Endodermal cell (in vitro differentiated cells): ENCODE results near the gene AURKA. TPM values are rescaled to one million over a fixed set of nuclear protein-coding genes. Genes with fewer than 3 reads are reported as not detected.

Experiments
- DNase-seq: peaks from one replicate; pipeline ENCODE4 v3.0.0-alpha.2; 2017
- H3K27ac ChIP-seq: 2 replicates; pipeline ENCODE4 v1.5.1; 2013; ENCODE audit warnings: mild to moderate bottlenecking, low read depth, low read length, moderate library complexity
- H3K27me3 ChIP-seq: 2 replicates; pipeline ENCODE4 v1.6.1; 2013; ENCODE audit warnings: mild to moderate bottlenecking, low read length, moderate library complexity; ENCODE audit not compliant: insufficient read depth, control insufficient read depth, poor library complexity, severe bottlenecking
- H3K36me3 ChIP-seq: 2 replicates; pipeline ENCODE4 v1.7.0; 2013; ENCODE audit warnings: mild to moderate bottlenecking, low read length, moderate library complexity; ENCODE audit not compliant: control insufficient read depth, insufficient read depth
- H3K4me1 ChIP-seq: one replicate; pipeline ENCODE4 v1.7.0; 2013; ENCODE audit warnings: low read length; ENCODE audit not compliant: control insufficient read depth, insufficient read depth
- H3K4me3 ChIP-seq: 2 replicates; pipeline ENCODE4 v1.5.1; 2013; ENCODE audit warnings: mild to moderate bottlenecking, low read length, moderate library complexity
- H3K9ac ChIP-seq: 2 replicates; pipeline ENCODE4 v1.6.1; 2013; ENCODE audit warnings: mild to moderate bottlenecking, low read length, moderate library complexity; ENCODE audit not compliant: poor library complexity, severe bottlenecking; ENCODE audit errors: extremely low read depth
- H3K9me3 ChIP-seq: 2 replicates; pipeline ENCODE4 v1.6.1; 2013; ENCODE audit warnings: mild to moderate bottlenecking, low read length, moderate library complexity; ENCODE audit not compliant: control insufficient read depth
- H3K27ac Mint-ChIP-seq: 2 replicates; pipeline ENCODE4 v1.8.0; 2020; ENCODE audit warnings: mixed read lengths
- H3K27me3 Mint-ChIP-seq: 2 replicates; pipeline ENCODE4 v1.8.0; 2021; ENCODE audit warnings: mild to moderate bottlenecking, mixed read lengths; ENCODE audit not compliant: insufficient read depth
- H3K36me3 Mint-ChIP-seq: 2 replicates; pipeline ENCODE4 v1.8.0; 2020; ENCODE audit warnings: low read depth, mixed read lengths
- H3K4me1 Mint-ChIP-seq: 2 replicates; pipeline ENCODE4 v1.8.0; 2020; ENCODE audit warnings: mixed read lengths
- H3K4me3 Mint-ChIP-seq: 2 replicates; pipeline ENCODE4 v1.8.0; 2020; ENCODE audit warnings: mild to moderate bottlenecking, moderate library complexity, mixed read lengths
- H3K9me3 Mint-ChIP-seq: 2 replicates; pipeline ENCODE4 v1.8.0; 2020; ENCODE audit warnings: mild to moderate bottlenecking, mixed read lengths
- WGBS, 2 experiments: methylation state at CpG; one replicate each; pipeline versions ENCODE4 v1.1.5 to v1.1.7; 2013; ENCODE audit warnings: missing lambda C conversion rate in 2 of 2, mixed read lengths in 1 of 2; ENCODE audit not compliant: insufficient coverage in 1 of 2, insufficient read length in 1 of 2; 5-methylcytosine and 5-hydroxymethylcytosine counted together
- total RNA-seq, 2 donors: library from RNA; stranded (reverse); fragmentation: NEBNext Ultra II Directional in 1 of 2; extraction: Animal tissue kit (Norgen Biotek cat#: 25700) in 1 of 2; gene quantifications; 2 replicates in 1 of 2; 3 replicates in 1 of 2; pipeline ENCODE4 v1.2.1, GENCODE V29; 2021
- TF ChIP-seq, protein P1 (sequence below): fragments of 200-600 bp; sonication (generic); conservative IDR thresholded peaks from 2 replicates; pipeline ENCODE4 v1.5.0; 2021; ENCODE audit warnings: antibody characterized with exemption, mild to moderate bottlenecking

The AURKA gene
- total RNA-seq, 2 donors from 2014 or later, result 56.3 to 85.9 TPM

DNA sequence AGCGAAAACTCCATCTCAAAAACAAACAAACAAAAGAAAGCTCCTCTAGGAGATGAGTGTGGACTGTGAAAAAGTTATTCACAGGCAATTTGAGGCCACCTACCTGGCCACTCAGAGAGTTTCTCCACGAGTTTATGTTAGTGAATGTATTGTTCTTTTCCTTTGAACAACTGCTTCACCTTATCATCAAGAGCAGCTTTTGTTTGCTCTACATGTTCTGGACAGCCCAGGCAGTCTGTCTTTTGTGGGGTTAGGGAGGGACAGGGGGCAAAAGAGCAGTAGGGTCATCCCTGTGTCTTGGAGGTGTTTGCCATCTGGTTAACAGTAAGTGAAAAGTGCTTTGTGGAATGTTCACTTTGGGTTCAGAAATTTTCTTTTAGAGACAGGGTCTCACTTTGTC, 28.0 kb upstream of the AURKA start:
- no peak overlapping the region for H3K27ac Mint-ChIP-seq
- H3K27me3 Mint-ChIP-seq, result peaks cover 26% of the 10 kb centered on the region
- Histone ChIP-seq H3K4me3 (no peak overlapping the region), H3K4me1 (no peaks in the 10 kb centered on the region), H3K27ac (no peak overlapping the region), H3K36me3 (no peaks in the 10 kb centered on the region), H3K27me3 (no peaks in the 10 kb centered on the region), H3K9me3 (no peaks in the 10 kb centered on the region), H3K9ac (no peak overlapping the region)
- TF ChIP-seq, protein P1, sequence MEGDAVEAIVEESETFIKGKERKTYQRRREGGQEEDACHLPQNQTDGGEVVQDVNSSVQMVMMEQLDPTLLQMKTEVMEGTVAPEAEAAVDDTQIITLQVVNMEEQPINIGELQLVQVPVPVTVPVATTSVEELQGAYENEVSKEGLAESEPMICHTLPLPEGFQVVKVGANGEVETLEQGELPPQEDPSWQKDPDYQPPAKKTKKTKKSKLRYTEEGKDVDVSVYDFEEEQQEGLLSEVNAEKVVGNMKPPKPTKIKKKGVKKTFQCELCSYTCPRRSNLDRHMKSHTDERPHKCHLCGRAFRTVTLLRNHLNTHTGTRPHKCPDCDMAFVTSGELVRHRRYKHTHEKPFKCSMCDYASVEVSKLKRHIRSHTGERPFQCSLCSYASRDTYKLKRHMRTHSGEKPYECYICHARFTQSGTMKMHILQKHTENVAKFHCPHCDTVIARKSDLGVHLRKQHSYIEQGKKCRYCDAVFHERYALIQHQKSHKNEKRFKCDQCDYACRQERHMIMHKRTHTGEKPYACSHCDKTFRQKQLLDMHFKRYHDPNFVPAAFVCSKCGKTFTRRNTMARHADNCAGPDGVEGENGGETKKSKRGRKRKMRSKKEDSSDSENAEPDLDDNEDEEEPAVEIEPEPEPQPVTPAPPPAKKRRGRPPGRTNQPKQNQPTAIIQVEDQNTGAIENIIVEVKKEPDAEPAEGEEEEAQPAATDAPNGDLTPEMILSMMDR, result no peak
- no peaks in the 10 kb centered on the region for H3K9me3 Mint-ChIP-seq
- 71 to 79% methylated on average over 1 of the region's 2 CpGs for WGBS, 2 experiments
- DNase-seq, result no peak
- no peaks in the 10 kb centered on the region for H3K36me3 Mint-ChIP-seq
- no peaks in the 10 kb centered on the region for H3K4me1 Mint-ChIP-seq
- no peak overlapping the region for H3K4me3 Mint-ChIP-seq

DNA sequence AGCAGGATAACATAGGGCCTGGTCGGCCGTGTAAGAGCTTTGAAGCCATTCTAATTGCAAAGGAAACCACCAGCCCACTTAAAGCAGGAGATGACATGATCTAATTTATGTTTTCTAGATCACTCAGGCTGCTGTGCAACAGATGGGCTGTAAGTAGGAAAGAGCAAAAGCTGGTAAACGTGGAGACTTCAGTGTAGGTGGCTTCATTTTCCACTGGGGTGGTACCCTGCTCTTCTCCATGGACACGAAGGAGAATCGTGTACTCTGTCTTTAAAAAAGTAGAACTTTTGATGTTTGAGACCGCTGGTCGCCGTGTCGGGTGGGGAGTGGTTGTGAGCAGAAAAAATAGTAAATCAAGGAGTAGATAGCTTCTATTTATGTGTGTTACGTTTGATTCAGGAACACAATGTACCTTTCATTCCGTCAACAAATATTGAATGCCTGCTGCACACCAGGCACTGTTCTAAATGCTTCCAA, 26.4 kb upstream of the AURKA start:
- H3K4me1 ChIP-seq, result no peaks in the 10 kb centered on the region
- no peak overlapping the region for H3K27ac Mint-ChIP-seq
- H3K4me3 ChIP-seq, result no peak overlapping the region
- no peaks in the 10 kb centered on the region for H3K36me3 ChIP-seq
- no peaks in the 10 kb centered on the region for H3K9me3 Mint-ChIP-seq
- H3K4me3 Mint-ChIP-seq, result no peak overlapping the region
- no peak for DNase-seq
- no peak overlapping the region for H3K27ac ChIP-seq
- H3K4me1 Mint-ChIP-seq, result no peaks in the 10 kb centered on the region
- H3K27me3 ChIP-seq, result no peaks in the 10 kb centered on the region
- H3K9me3 ChIP-seq, result no peaks in the 10 kb centered on the region
- TF ChIP-seq, protein P1, result no peak
- no peaks in the 10 kb centered on the region for H3K36me3 Mint-ChIP-seq
- 93 to 97% methylated on average over 6 to 11 of the region's 11 CpGs for WGBS, 2 experiments
- no peak overlapping the region for H3K9ac ChIP-seq
- H3K27me3 Mint-ChIP-seq, result peaks cover 18% of the 10 kb centered on the region

DNA sequence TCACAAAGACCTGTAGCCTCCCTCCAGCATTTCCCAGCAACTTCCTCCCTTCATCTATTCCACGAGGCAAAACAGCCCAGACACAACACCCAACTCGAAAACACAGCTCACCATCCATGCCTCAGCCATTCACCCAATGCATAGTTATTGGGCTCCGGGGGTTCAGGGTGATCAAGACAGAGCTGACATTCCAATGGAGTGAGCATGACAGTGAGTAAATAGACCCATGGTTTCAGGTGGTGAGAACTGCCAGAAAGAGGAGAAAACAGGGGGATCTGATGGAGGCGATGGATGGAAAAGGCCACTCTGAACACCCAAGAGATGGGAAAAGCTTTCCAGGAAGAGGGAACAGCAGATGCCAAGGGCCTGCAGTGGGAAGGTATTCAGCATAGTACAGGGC, 25.9 kb upstream of the AURKA start:
- no peak for DNase-seq
- Histone ChIP-seq H3K27ac (no peak overlapping the region), H3K9ac (no peak overlapping the region), H3K4me3 (no peak overlapping the region), H3K27me3 (no peaks in the 10 kb centered on the region), H3K36me3 (no peaks in the 10 kb centered on the region), H3K4me1 (no peaks in the 10 kb centered on the region), H3K9me3 (no peaks in the 10 kb centered on the region)
- Mint-ChIP-seq H3K27me3 (peaks cover 14% of the 10 kb centered on the region), H3K4me3 (no peak overlapping the region), H3K36me3 (peaks cover under 1% of the 10 kb centered on the region), H3K9me3 (no peaks in the 10 kb centered on the region), H3K4me1 (no peaks in the 10 kb centered on the region), H3K27ac (no peak overlapping the region)
- WGBS, 2 experiments, result 96 to 100% methylated on average over 2 to 4 of the region's 4 CpGs
- TF ChIP-seq, protein P1, result no peak
